HUES64 (cell line): Measurements from ENCODE around the gene LENG9.
"Not testable (repeated sequence)": the region's sequence is repeated elsewhere in the genome, so short reads cannot be mapped to it uniquely, and the experiment has no call there.

Experiments
- H3K27ac ChIP-seq: 2 replicates; pipeline ENCODE4 v1.7.0; 2013; ENCODE audit warnings: low read depth, low read length, inconsistent platforms
- H3K27me3 ChIP-seq: 2 replicates; pipeline ENCODE4 v1.6.1; 2013; ENCODE audit warnings: mild to moderate bottlenecking, low read length; ENCODE audit not compliant: insufficient read depth
- H3K36me3 ChIP-seq: 2 replicates; pipeline ENCODE4 v1.6.1; 2013; ENCODE audit warnings: mild to moderate bottlenecking, low read length; ENCODE audit not compliant: insufficient read depth
- H3K4me1 ChIP-seq: 2 replicates; pipeline ENCODE4 v1.6.1; 2013; ENCODE audit warnings: mild to moderate bottlenecking, low read length, moderate library complexity; ENCODE audit not compliant: insufficient read depth
- H3K4me3 ChIP-seq: 2 replicates; pipeline ENCODE4 v1.5.1; 2013; ENCODE audit warnings: mild to moderate bottlenecking, low read length, moderate library complexity
- H3K9ac ChIP-seq: 2 replicates; pipeline ENCODE4 v1.6.1; 2013; ENCODE audit warnings: mild to moderate bottlenecking, low read depth, low read length
- H3K9me3 ChIP-seq: 2 replicates; pipeline ENCODE4 v1.6.1; 2013; ENCODE audit warnings: low read depth, low read length; ENCODE audit not compliant: insufficient read depth
- WGBS: fragments of 150-250, 120-280 bp; methylation state at CpG from one replicate; pipeline ENCODE4 v1.1.7; 2013; ENCODE audit warnings: missing lambda C conversion rate; 5-methylcytosine and 5-hydroxymethylcytosine counted together

The LENG9 gene

GRCh38 chr19:54477650-54478049, 14.1 kb upstream of the LENG9 start:
- 65% methylated on average over 3 of the region's 3 CpGs for WGBS
- Histone ChIP-seq H3K9me3 (no peaks in the 10 kb centered on the region), H3K4me1 (peaks cover 10% of the 10 kb centered on the region; the same call in 1 of the 2 replicates), H3K4me3 (no peak overlapping the region), H3K27ac (no peak overlapping the region), H3K36me3 (no peaks in the 10 kb centered on the region), H3K27me3 (no peaks in the 10 kb centered on the region), H3K9ac (no peak overlapping the region)

GRCh38 chr19:54475706-54476105, 12.1 kb upstream of the LENG9 start:
- Histone ChIP-seq H3K4me3 (no peak overlapping the region), H3K36me3 (no peaks in the 10 kb centered on the region), H3K9ac (no peak overlapping the region), H3K4me1 (peaks cover 10% of the 10 kb centered on the region; the same call in 1 of the 2 replicates), H3K27ac (no peak overlapping the region), H3K27me3 (peaks cover 9% of the 10 kb centered on the region), H3K9me3 (no peaks in the 10 kb centered on the region)
- WGBS = 85% methylated on average over 11 of the region's 11 CpGs

- H3K4me1 ChIP-seq = peaks cover 10% of the 10 kb centered on the region; the same call in 1 of the 2 replicates
- no peaks in the 10 kb centered on the region for H3K36me3 ChIP-seq
- no peak overlapping the region for H3K9ac ChIP-seq
- H3K27me3 ChIP-seq = peaks cover 20% of the 10 kb centered on the region
- 63% methylated on average over 6 of the region's 6 CpGs for WGBS
- no peak overlapping the region for H3K4me3 ChIP-seq
- H3K27ac ChIP-seq = no peak overlapping the region
- no peaks in the 10 kb centered on the region for H3K9me3 ChIP-seq
These were observed 10.4 kb upstream of the LENG9 start for GRCh38 chr19:54473892-54474372.

GRCh38 chr19:54473071-54473891, 9.7 kb upstream of the LENG9 start, which contains the start of gene CDC42EP5:
CDC42EP5 (minus strand) TSS chr19:54473296; CDS start chr19:54465547, 7,749 bp downstream.
- no peak within 1 kb of the TSS for H3K9ac ChIP-seq
- H3K4me3 ChIP-seq = 0 out of 2 replicates have a peak within 1 kb of the TSS, but pooled peaks have one; percentile 36
- peaks cover 20% of the 10 kb centered on the region for H3K27me3 ChIP-seq
- H3K4me1 ChIP-seq = peaks cover 10% of the 10 kb centered on the region; the same call in 1 of the 2 replicates
- no peak within 1 kb of the TSS for H3K27ac ChIP-seq
- WGBS = 39% methylated on average over 13 of the region's 14 CpGs
- no peaks in the 10 kb centered on the region for H3K9me3 ChIP-seq
- H3K36me3 ChIP-seq = no peaks in the 10 kb centered on the region

- H3K9me3 ChIP-seq = no peaks in the 10 kb centered on the region
- H3K4me1 ChIP-seq = peaks cover 10% of the 10 kb centered on the region; the same call in 1 of the 2 replicates
- no peak overlapping the region for H3K27ac ChIP-seq
- peak overlapping the region; percentile 48 for H3K4me3 ChIP-seq
- 10% methylated on average over 59 of the region's 60 CpGs for WGBS
- H3K36me3 ChIP-seq = no peaks in the 10 kb centered on the region
- H3K9ac ChIP-seq = peak overlapping the region; percentile 64
- peaks cover 20% of the 10 kb centered on the region for H3K27me3 ChIP-seq
These were observed 7.6 kb upstream of the LENG9 start for GRCh38 chr19:54470991-54471782.

- H3K9me3 ChIP-seq = no peaks in the 10 kb centered on the region
- WGBS = 87% methylated on average over 10 of the region's 10 CpGs
- 0 out of 2 replicates have a peak overlapping the region, but pooled peaks have one; percentile 64 for H3K9ac ChIP-seq
- H3K4me3 ChIP-seq = peak overlapping the region; percentile 48
- H3K27me3 ChIP-seq = peaks cover 28% of the 10 kb centered on the region
- no peaks in the 10 kb centered on the region for H3K36me3 ChIP-seq
- no peak overlapping the region for H3K27ac ChIP-seq
- H3K4me1 ChIP-seq = peaks cover 10% of the 10 kb centered on the region; the same call in 1 of the 2 replicates
These were observed 6.8 kb upstream of the LENG9 start for GRCh38 chr19:54470276-54470887.

GRCh38 chr19:54469496-54469934, 5.9 kb upstream of the LENG9 start:
- no peaks in the 10 kb centered on the region for H3K36me3 ChIP-seq
- WGBS = 63% methylated on average over 8 of the region's 8 CpGs
- no peak overlapping the region for H3K9ac ChIP-seq
- peaks cover 10% of the 10 kb centered on the region; the same call in 1 of the 2 replicates for H3K4me1 ChIP-seq
- H3K27me3 ChIP-seq = peaks cover 30% of the 10 kb centered on the region
- no peak overlapping the region for H3K4me3 ChIP-seq
- no peak overlapping the region for H3K27ac ChIP-seq
- no peaks in the 10 kb centered on the region for H3K9me3 ChIP-seq

GRCh38 chr19:54466110-54466480, 2.5 kb upstream of the LENG9 start:
- H3K36me3 ChIP-seq = peaks cover 10% of the 10 kb centered on the region
- 95% methylated on average over 14 of the region's 14 CpGs for WGBS
- H3K9me3 ChIP-seq, H3K27ac ChIP-seq, H3K4me1 ChIP-seq, H3K9ac ChIP-seq, H3K4me3 ChIP-seq: not testable (repeated sequence)
- H3K27me3 ChIP-seq = peaks cover 25% of the 10 kb centered on the region

- WGBS = 84% methylated on average over 49 of the region's 49 CpGs
- Histone ChIP-seq H3K4me1 (no peaks in the 10 kb centered on the region), H3K9me3 (no peaks in the 10 kb centered on the region), H3K27me3 (peaks cover 20% of the 10 kb centered on the region), H3K9ac (no peak overlapping the region), H3K4me3 (peak overlapping the region; percentile 26; the same call in 1 of the 2 replicates), H3K36me3 (peaks cover 15% of the 10 kb centered on the region), H3K27ac (no peak overlapping the region)
These were observed 2.0 kb upstream of the LENG9 start for GRCh38 chr19:54465426-54466109.

GRCh38 chr19:54464630-54465425, 1.2 kb upstream of the LENG9 start:
- H3K36me3 ChIP-seq = peaks cover 20% of the 10 kb centered on the region
- peak overlapping the region; percentile 88 for H3K9ac ChIP-seq
- H3K9me3 ChIP-seq = no peaks in the 10 kb centered on the region
- H3K4me1 ChIP-seq = no peaks in the 10 kb centered on the region
- peak overlapping the region; percentile 100 for H3K27ac ChIP-seq
- H3K27me3 ChIP-seq = peaks cover 12% of the 10 kb centered on the region
- peak overlapping the region; percentile 89 for H3K4me3 ChIP-seq
- 7% methylated on average over 87 of the region's 87 CpGs for WGBS
